Measurements from ENCODE around the gene ITPK1. TPM values are rescaled to one million over a fixed set of nuclear protein-coding genes. Genes with fewer than 3 reads are reported as not detected.
A peak's percentile ranks its signal among the peaks of the same experiment; 100 is the strongest.

ITPK1 gene
- total and polyA plus RNA-seq, 10 of the 15 experiments (the other 5 are each of a cell fraction or from before 2014, with no cell fraction given): 1.3 to 73.2 (median 27.0) TPM

DNA sequence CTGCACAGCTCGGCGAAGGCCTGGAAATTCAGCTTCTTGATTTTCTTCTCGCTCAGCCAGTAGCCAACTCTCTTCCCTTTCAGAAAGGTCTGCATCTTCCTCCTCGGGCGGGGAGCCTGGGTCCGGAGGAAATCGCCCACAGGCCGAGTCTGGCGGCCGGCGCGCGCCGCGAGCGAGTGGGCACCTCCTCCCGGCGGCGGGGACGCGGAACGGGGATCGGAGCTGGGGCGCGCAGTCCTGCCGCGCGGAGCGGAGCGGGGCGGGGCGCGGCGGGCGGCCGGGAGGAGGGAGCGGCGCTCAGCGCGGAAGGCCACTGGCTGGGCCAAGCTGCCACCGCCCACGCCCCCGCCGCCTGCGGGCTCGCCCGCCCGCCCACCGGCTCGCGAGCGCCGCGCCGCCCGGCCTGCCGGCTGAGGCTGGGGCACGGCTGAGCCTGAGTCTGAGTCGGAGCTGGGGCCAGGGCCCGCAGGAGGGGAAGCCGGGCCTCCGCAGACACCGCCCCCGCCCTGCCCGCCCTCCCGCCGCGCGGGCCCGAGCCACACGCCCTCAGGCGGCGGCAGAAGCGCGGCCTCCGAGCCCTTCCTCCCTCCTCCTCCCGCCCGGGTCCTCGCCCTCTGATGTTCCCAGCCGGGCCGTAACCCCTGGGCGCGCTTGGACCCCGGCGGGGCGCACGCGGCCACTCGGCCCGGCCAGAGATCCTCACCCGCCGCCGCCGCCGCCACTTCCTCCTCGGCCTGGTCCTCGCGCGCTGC lies 480 bp downstream of the ITPK1 start:
- Histone ChIP-seq H3K27ac (ENCODE audit: control insufficient read depth, insufficient read depth) (peak overlapping the region; percentile 38), H3K4me2 (ENCODE audit: control insufficient read depth, insufficient read depth) (peak overlapping the region; percentile 68), H3K79me2 (ENCODE audit: control insufficient read depth, insufficient read depth, low read length) (peaks cover 38% of the 10 kb centered on the region), H3K4me1 (ENCODE audit: control insufficient read depth, insufficient read depth, low read length) (peaks cover 13% of the 10 kb centered on the region), H3K4me3 (peak overlapping the region; percentile 99), H4K20me1 (ENCODE audit: control insufficient read depth, insufficient read depth) (no peaks in the 10 kb centered on the region), H3K9me3 (replicated peaks; ENCODE audit: control insufficient read depth, insufficient read depth, low read length) (no peaks in the 10 kb centered on the region), H3K9ac (ENCODE audit: control insufficient read depth, insufficient read depth, low read length) (peak overlapping the region; percentile 77), H3K27me3 (replicated peaks in 1 of 2; ENCODE audit: control insufficient read depth in 2 of 2, insufficient read depth in 2 of 2, low read length in 1 of 2) (no peaks in the 10 kb centered on the region), H2AFZ (ENCODE audit: control insufficient read depth, low read depth, low read length) (peak overlapping the region; percentile 68), H3K36me3 (ENCODE audit: control insufficient read depth in 2 of 2, insufficient read depth in 2 of 2, low read length in 1 of 2) (no peaks in the 10 kb centered on the region)
- POLR2A ChIA-PET: interaction anchor here (0.9 to 2.8 kb wide), 4 partner anchors 10 to 70 kb away, joined by 3 to 22 read pairs (median 3); partner anchors contain the start of genes LYSET and MOAP1
- WGBS (ENCODE audit: insufficient coverage, insufficient replicate concordance, low lambda C conversion rate, missing lambda C conversion rate): under 1% methylated on average over 57 of the region's 99 CpGs
- SMC1A ChIA-PET (ENCODE audit: uncharacterized antibody, unreplicated experiment): interaction anchor here (0.7 to 8.1 kb wide), 13 partner anchors 11 to 431 kb away, joined by 3 to 103 read pairs (median 24); partner anchors contain the start of genes GON7 and UBR7
- ATAC-seq (peak; percentile 79), FAIRE-seq (peak; percentile 59), DNase-seq (ENCODE audit: low read depth, low spot score) (peak; percentile 33)
- BruUV-seq (replicated peaks): no TSS peak
- in situ Hi-C loops (cut with MboI): no loop called here
- intact Hi-C loops (cut with micrococcal nuclease; ENCODE audit: unreplicated experiment): loop anchor here (5.0 kb wide), 1 partner anchor 92 kb away; the partner anchor contains the start of genes GON7 and UBR7
- CTCF ChIA-PET: interaction anchor here (0.6 to 7.1 kb wide), 18 partner anchors 11 to 163 kb away, joined by 3 to 287 read pairs (median 41); partner anchors contain the start of genes GON7, LYSET, MOAP1 and UBR7
- RAD21 ChIA-PET (ENCODE audit: unreplicated experiment): interaction anchor here (0.6 to 7.4 kb wide), 18 partner anchors 22 to 163 kb away, joined by 3 to 163 read pairs (median 20); partner anchors contain the start of genes GON7, LYSET, MOAP1 and UBR7
- peak; percentile 31; the same call in 1 of the 2 replicates for TF ChIP-seq SMARCA5 (IDR thresholded peaks at IDR 0.05)
- peak; percentile 50; the same call in 1 of the 2 replicates for TF ChIP-seq BACH1 (IDR thresholded peaks at IDR 0.05; ENCODE audit: borderline replicate concordance)
- TF ChIP-seq NFYA (IDR thresholded peaks at IDR 0.05; ENCODE audit: borderline replicate concordance, low read depth, low read length): no peak
- TF ChIP-seq NR2F1 (conservative IDR thresholded peaks at IDR 0.05): peak; percentile 24; the same call in 1 of the 2 replicates
- no peak for TF ChIP-seq RUNX3 (IDR thresholded peaks at IDR 0.05; ENCODE audit: low read length)
- TF ChIP-seq, protein P1, sequence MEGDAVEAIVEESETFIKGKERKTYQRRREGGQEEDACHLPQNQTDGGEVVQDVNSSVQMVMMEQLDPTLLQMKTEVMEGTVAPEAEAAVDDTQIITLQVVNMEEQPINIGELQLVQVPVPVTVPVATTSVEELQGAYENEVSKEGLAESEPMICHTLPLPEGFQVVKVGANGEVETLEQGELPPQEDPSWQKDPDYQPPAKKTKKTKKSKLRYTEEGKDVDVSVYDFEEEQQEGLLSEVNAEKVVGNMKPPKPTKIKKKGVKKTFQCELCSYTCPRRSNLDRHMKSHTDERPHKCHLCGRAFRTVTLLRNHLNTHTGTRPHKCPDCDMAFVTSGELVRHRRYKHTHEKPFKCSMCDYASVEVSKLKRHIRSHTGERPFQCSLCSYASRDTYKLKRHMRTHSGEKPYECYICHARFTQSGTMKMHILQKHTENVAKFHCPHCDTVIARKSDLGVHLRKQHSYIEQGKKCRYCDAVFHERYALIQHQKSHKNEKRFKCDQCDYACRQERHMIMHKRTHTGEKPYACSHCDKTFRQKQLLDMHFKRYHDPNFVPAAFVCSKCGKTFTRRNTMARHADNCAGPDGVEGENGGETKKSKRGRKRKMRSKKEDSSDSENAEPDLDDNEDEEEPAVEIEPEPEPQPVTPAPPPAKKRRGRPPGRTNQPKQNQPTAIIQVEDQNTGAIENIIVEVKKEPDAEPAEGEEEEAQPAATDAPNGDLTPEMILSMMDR (IDR thresholded peaks at IDR 0.05 in 2 of 3, conservative IDR thresholded peaks at IDR 0.05 in 1 of 3; ENCODE audit: control insufficient read depth in 2 of 3, extremely low read depth in 1 of 3, insufficient read depth in 1 of 3, low read depth in 3 of 3, low read length in 3 of 3): peak in 1 of 3 experiments; percentile 1; a peak in 1 of 6 replicates
- no peak for TF ChIP-seq TBL1XR1 (IDR thresholded peaks at IDR 0.05; ENCODE audit: low read depth, low read length)
- peak in 1 of 2 experiments; percentile 93; a peak in 2 of 3 replicates for TF ChIP-seq EGR1 (IDR thresholded peaks at IDR 0.05; ENCODE audit: borderline replicate concordance in 1 of 2, low read depth in 2 of 2, low read length in 2 of 2)
- no peak for TF ChIP-seq ZBTB40 (IDR thresholded peaks at IDR 0.05; ENCODE audit: borderline replicate concordance)
- no peak for TF ChIP-seq CHD1 (IDR thresholded peaks at IDR 0.05; ENCODE audit: low read depth, low read length)
- TF ChIP-seq CBFB (IDR thresholded peaks at IDR 0.05; ENCODE audit: low read depth): no peak
- TF ChIP-seq CHD2 (IDR thresholded peaks at IDR 0.05; ENCODE audit: borderline replicate concordance, low read depth, low read length): no peak; the same call in 1 of the 2 replicates
- TF ChIP-seq SMAD5 (IDR thresholded peaks at IDR 0.05; ENCODE audit: low read depth): no peak
- TF ChIP-seq IKZF2 (IDR thresholded peaks at IDR 0.05): no peak
- no peak for TF ChIP-seq ELK1 (IDR thresholded peaks at IDR 0.05; ENCODE audit: low read depth, low read length)
- peak; percentile 62 for TF ChIP-seq RELA (IDR thresholded peaks at IDR 0.05; ENCODE audit: borderline replicate concordance, partially characterized antibody)

All from GM12878 (cell line).